WTC11 (cell line): ENCODE results near the gene ARHGAP44.
"Not testable (repeated sequence)": the region's sequence is repeated elsewhere in the genome, so short reads cannot be mapped to it uniquely, and the experiment has no call there.

ENCODE experiments used
- ZNF138 ChIP-seq: sonication (generic); formaldehyde crosslinking; conservative IDR thresholded peaks from 2 replicates; pipeline ENCODE4 v1.8.1; 2022; ENCODE audit warnings: mild to moderate bottlenecking, moderate library complexity, missing genetic modification reagents
- TF ChIP-seq, protein P1 (sequence below): sonication (generic); formaldehyde crosslinking; IDR thresholded peaks from 2 replicates; pipeline ENCODE4 v1.8.1; 2022; ENCODE audit warnings: low read depth, missing genetic modification reagents, borderline replicate concordance

DNA sequence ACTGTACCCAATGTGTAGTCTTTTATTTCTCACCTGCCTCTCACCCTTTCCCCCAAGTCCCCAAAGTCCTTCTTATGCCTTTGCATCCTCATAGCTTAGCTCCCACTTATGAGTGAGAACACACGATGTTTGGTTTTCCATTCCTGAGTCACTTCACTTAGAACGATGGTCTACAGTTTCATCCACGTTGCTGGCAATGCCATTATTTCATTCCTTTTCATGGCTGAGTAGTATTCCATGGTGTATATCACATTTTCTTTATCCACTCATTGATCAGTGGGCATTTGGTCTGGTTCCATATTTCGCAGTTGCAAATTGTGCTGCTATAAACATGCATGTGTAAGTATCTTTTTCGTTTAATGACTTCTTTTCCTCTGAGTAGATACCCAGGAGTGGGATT lies 89.8 kb downstream of the ARHGAP44 start:
- TF ChIP-seq ZNF138 (CRISPR knock-in tag), result not testable (repeated sequence)
- TF ChIP-seq, protein P1, sequence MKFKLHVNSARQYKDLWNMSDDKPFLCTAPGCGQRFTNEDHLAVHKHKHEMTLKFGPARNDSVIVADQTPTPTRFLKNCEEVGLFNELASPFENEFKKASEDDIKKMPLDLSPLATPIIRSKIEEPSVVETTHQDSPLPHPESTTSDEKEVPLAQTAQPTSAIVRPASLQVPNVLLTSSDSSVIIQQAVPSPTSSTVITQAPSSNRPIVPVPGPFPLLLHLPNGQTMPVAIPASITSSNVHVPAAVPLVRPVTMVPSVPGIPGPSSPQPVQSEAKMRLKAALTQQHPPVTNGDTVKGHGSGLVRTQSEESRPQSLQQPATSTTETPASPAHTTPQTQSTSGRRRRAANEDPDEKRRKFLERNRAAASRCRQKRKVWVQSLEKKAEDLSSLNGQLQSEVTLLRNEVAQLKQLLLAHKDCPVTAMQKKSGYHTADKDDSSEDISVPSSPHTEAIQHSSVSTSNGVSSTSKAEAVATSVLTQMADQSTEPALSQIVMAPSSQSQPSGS (CRISPR knock-in tag), result not testable (repeated sequence)
